NOMO-1 (cell line): ENCODE data around the gene CAPNS1.
"Not testable (repeated sequence)": the region's sequence is repeated elsewhere in the genome, so short reads cannot be mapped to it uniquely, and the experiment has no call there.

Source experiments
- DNase-seq, 2 experiments: peaks; one replicate each; lab custom pipeline; 2025; ENCODE audit not compliant: unreplicated experiment in 2 of 2; lab: John Stamatoyannopoulos, UW

The CAPNS1 gene

GRCh38 chr19:36113894-36114720 is 25.8 kb upstream of the CAPNS1 start:
- DNase-seq: no peak

GRCh38 chr19:36114721-36115452 is 25.0 kb upstream of the CAPNS1 start, which contains the start of gene POLR2I:
Gene POLR2I, minus strand, starts transcription at chr19:36114875. Its CDS starts 19 bp downstream, at chr19:36114856.
- peak; percentile 99 to 100 for DNase-seq

DNA sequence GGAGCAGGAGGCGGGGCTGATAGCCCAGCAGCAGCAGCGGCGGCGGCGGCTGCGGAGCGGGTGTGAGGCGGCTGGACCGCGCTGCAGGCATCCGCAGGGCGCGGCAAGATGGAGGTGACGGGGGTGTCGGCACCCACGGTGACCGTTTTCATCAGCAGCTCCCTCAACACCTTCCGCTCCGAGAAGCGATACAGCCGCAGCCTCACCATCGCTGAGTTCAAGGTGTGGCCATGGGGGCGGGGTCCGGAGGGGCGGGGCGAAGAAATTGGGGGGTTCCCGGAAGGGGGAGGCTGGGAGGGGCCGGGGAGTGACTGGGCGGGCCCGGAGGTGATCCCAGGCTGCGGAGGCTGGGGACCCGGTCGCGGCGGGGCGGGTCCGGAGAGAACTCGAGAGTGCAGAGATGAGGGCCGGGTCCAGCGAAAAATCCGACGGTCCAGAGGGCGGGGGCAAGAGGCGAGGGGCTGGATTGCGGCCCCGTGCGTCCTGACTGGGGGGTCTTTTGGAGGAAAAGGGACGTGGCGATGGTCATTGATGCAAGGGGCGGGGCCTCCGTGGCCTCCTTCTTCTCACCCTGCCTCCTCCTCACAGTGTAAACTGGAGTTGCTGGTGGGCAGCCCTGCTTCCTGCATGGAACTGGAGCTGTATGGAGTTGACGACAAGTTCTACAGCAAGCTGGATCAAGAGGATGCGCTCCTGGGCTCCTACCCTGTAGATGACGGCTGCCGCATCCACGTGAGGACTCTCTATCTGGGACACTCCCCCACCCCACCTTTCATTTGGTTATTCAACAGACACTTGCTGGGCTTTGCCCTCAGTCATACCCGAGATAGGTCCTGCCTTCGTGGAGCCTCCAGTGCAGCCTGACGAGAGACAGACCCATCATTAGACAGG is 24.2 kb upstream of the CAPNS1 start, which contains the start of gene TBCB:
TBCB (plus strand) TSS at position 16 of the 891 bp plus-strand sequence; CDS start at position 109, 93 bp downstream.
- peak in 1 of 2 experiments; percentile 40 for DNase-seq

GRCh38 chr19:36116344-36116637 is 23.6 kb upstream of the CAPNS1 start:
- no peak for DNase-seq

GRCh38 chr19:36120092-36120983 is 19.5 kb upstream of the CAPNS1 start:
- no peak for DNase-seq

- no peak for DNase-seq
Measured at GRCh38 chr19:36120984-36121358, 18.9 kb upstream of the CAPNS1 start.

DNA sequence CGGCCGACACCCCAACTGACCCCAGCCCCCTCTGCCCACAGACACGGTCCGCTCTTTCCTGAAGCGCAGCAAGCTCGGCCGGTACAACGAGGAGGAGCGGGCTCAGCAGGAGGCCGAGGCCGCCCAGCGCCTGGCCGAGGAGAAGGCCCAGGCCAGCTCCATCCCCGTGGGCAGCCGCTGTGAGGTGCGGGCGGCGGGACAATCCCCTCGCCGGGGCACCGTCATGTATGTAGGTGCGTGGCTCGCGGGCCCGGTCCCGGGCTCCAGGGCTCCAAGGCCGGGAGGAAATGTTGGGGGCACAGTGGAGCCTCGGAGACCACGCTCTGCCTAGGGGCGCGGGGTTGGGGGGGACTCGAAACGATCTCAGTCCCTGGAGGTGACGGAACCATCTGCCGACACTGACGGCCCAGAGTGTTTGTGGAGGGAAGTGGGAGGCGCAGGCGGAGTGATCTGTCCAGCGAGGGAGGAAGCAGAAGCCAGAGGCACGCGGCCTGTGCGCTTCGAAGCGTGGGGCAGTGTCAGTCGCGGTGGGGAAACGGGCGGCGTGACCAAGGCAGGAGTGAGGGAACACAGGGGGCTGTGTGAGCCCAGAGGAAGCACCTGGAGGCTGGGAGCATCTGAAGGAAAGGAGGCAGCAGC is 18.3 kb upstream of the CAPNS1 start:
- DNase-seq: no peak

DNA sequence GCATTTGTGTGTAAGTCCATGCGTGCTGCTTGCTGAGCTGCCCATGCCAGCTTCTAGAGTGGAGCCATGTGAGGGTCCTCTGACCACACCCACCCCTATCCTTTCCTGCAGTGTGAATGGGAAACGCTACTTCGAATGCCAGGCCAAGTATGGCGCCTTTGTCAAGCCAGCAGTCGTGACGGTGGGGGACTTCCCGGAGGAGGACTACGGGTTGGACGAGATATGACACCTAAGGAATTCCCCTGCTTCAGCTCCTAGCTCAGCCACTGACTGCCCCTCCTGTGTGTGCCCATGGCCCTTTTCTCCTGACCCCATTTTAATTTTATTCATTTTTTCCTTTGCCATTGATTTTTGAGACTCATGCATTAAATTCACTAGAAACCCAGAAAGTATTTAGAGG is 14.3 kb upstream of the CAPNS1 start:
- no peak for DNase-seq

DNA sequence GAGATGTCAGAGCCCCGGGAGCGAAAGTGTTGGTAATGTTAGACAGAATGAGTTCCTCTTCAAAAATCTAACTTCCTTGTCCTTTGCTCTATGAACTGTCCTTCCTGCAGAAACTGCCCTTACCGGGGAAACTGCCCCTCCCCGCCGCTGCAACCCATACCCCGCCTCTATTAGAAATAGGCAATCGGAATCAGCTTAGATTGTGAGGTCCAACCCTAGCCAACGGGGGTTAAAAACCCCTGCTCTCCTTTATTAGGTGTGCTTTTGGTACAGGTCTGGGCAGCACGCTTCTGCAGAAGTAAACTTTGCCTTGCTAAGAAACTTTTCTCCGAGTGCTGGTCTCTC is 11.5 kb upstream of the CAPNS1 start:
- DNase-seq: peak; percentile 59 to 72

DNA sequence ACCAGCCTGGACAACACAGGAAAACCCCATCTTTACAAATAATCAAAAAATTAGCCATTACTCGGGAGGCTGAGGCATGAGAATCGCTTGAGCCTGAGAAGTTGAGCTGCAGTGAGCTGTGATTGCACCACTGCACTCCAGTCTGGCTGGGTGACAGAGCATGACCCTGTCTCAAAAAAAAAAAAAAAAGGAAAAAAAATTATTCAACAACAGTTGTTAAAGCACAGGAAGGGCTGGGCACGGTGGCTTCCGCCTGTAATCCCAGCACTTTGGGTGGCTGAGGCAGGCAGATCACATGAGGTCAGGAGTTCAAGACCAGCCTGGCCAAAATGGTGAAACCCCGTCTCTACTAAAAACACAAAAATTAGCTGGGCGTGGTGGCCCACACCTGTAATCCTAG is 8.6 kb upstream of the CAPNS1 start:
- not testable (repeated sequence) for DNase-seq

- not testable (repeated sequence) for DNase-seq
Measured at GRCh38 chr19:36134867-36135266, 5.0 kb upstream of the CAPNS1 start.

- DNase-seq: no peak
Measured at GRCh38 chr19:36136964-36137686, 2.7 kb upstream of the CAPNS1 start.

DNA sequence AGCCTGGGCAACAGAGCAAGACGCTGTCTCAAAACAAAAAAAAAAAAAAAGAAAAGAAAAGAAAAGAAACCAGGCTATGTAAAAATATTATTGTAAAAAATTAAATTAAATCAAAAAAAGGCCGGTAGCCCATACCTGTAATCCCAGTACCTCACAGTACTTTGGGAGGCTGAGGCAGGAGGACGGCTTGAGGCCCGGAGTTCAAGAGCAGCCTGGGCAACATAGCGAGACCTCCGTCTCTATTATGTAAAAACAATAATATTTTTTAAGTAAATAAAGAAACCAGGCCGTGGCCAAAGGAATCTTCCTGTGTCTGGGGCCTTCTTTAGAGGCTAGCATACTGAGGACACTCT is 770 bp upstream of the CAPNS1 start:
- DNase-seq: no peak

- DNase-seq: peak; percentile 42 to 54
Measured at GRCh38 chr19:36140304-36141038, 605 bp downstream of the CAPNS1 start.

DNA sequence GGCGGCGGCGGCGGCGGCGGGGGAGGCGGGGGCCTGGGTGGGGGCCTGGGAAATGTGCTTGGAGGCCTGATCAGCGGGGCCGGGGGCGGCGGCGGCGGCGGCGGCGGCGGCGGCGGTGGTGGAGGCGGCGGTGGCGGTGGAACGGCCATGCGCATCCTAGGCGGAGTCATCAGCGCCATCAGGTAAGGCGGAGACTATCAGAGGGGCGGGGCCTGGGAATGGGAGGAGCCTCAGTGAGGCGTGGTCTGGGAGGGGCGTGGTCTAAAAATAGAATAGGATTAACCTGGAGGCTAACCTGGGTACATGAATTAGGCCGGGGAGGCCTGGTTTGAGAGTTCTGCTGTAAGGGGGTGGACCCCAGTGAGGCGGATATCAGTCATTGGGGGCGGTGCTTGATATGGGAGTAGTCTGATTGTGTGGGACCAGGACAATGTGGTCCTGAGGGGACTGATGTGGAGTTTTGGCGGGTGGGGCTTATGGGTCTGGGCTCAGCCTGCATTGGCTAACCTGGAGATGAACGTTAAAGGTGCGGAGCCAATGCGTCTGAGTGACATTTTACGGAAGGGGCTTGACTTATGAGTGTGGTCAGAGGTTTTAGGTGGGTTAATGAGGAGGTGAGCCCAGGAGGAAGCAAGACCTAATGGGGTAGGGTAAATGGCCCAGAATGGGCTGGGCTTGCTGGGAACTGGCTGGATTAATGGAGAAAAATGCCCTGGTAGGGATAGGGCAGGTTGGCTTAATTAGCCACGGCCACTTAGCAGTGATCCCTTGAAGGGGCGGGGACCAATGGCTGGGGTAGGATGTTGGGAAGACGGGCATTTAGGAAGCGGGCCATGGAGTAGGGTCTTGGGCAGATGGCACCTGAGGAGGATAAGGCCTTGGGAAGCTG is 1.4 kb downstream of the CAPNS1 start:
- DNase-seq: peak; percentile 56 to 58

DNA sequence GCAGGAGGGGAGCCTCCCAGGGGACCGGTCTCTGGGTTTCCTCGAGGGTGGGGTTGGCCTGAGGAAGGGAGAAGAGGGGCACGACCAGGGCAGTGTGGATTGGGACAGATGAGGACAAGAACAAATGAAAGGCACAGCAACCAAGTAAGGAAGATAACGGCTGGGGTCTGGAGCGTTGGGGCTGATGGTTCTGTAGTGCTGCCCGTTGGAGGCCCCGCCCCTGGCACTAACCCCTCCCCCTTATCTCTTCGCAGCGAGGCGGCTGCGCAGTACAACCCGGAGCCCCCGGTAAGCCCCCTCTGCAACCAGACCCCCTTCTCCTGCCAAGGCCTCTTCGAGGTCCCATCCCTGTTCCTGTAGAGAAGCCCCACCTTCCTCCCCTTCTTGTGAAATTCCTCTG is 2.2 kb downstream of the CAPNS1 start:
- DNase-seq: no peak

- no peak for DNase-seq
Measured at GRCh38 chr19:36142496-36142895, 2.6 kb downstream of the CAPNS1 start.
